Fibroblast of lung (primary cell): ENCODE results near the gene RAPGEF6. TPM values are rescaled to one million over a fixed set of nuclear protein-coding genes. Genes with fewer than 3 reads are reported as not detected.

Experiments
- DNase-seq, 2 donors: peaks; one replicate each; pipeline versions ENCODE4 v3.0.0 to v3.0.0-alpha.2; 2010; ENCODE audit warnings: low read depth in 2 of 2
- H2AFZ ChIP-seq: 2 replicates; pipeline ENCODE4 v1.5.1; 2012; ENCODE audit warnings: low read length, control low read depth, inconsistent platforms
- H3K27ac ChIP-seq: 2 replicates; pipeline ENCODE4 v1.5.1; 2011; ENCODE audit warnings: low read length, control low read depth; ENCODE audit not compliant: insufficient read depth
- H3K27me3 ChIP-seq: 2 replicates; pipeline ENCODE4 v1.5.1; 2011; ENCODE audit warnings: mild to moderate bottlenecking, low read length; ENCODE audit not compliant: control insufficient read depth, insufficient read depth
- H3K36me3 ChIP-seq: 2 replicates; pipeline ENCODE4 v1.5.1; 2011; ENCODE audit warnings: low read length; ENCODE audit not compliant: control insufficient read depth, insufficient read depth
- H3K4me1 ChIP-seq: 2 replicates; pipeline ENCODE4 v1.5.1; 2011; ENCODE audit warnings: low read length; ENCODE audit not compliant: control insufficient read depth, insufficient read depth; ENCODE audit errors: extremely low read depth
- H3K4me2 ChIP-seq: 2 replicates; pipeline ENCODE4 v1.5.1; 2011; ENCODE audit warnings: low read length, control low read depth; ENCODE audit not compliant: insufficient read depth; ENCODE audit errors: extremely low read depth
- H3K4me3 ChIP-seq, 4 experiments: fragments of 200-600 bp in 1 of 4; sonication (generic) in 1 of 4; replicated peaks in 1 of 4; 2 replicates each; pipeline ENCODE4 v1.5.1; 2011 to 2016; ENCODE audit warnings: low read length in 4 of 4, low read depth in 3 of 4, mild to moderate bottlenecking in 3 of 4, control low read depth in 2 of 4, inconsistent platforms in 1 of 4, mixed read lengths in 1 of 4; ENCODE audit not compliant: insufficient read depth in 1 of 4; ENCODE audit errors: control extremely low read depth in 1 of 4
- H3K79me2 ChIP-seq: 2 replicates; pipeline ENCODE4 v1.5.1; 2012; ENCODE audit warnings: mild to moderate bottlenecking, low read length, inconsistent platforms; ENCODE audit not compliant: control insufficient read depth, insufficient read depth
- H3K9ac ChIP-seq: 2 replicates; pipeline ENCODE4 v1.5.1; 2011; ENCODE audit warnings: mild to moderate bottlenecking, low read length, control low read depth; ENCODE audit not compliant: insufficient read depth
- H3K9me3 ChIP-seq: 2 replicates; pipeline ENCODE4 v1.5.1; 2012; ENCODE audit warnings: low read depth, low read length; ENCODE audit not compliant: control insufficient read depth, insufficient read depth
- H4K20me1 ChIP-seq: 2 replicates; pipeline ENCODE4 v1.5.1; 2011; ENCODE audit warnings: low read length; ENCODE audit not compliant: control insufficient read depth, insufficient read depth; ENCODE audit errors: extremely low read depth
- CTCF ChIP-seq, 2 donors: IDR thresholded peaks in 1 of 2; conservative IDR thresholded peaks in 1 of 2; 1 replicate in 1 of 2; 2 replicates in 1 of 2; pipeline ENCODE4 v1.5.1; 2011 to 2012; ENCODE audit warnings: low read length in 2 of 2, control low read depth in 1 of 2, inconsistent platforms in 1 of 2, low read depth in 1 of 2, mild to moderate bottlenecking in 1 of 2
- EZH2 ChIP-seq: IDR thresholded peaks from 2 replicates; pipeline ENCODE4 v1.5.1; 2012; ENCODE audit warnings: low read length, control low read depth, mild to moderate bottlenecking; ENCODE audit errors: missing control alignments
- polyA plus RNA-seq, 2 donors: library from polyadenylated mRNA; depleted of rRNA in 1 of 2; stranded (reverse) in 1 of 2; unstranded in 1 of 2; fragments of >200 nt; gene quantifications; 2 replicates each; pipeline ENCODE4 v1.2.1, GENCODE V29; 2011 to 2012; ENCODE audit warnings: missing spikeins in 1 of 2
- total RNA-seq: library from RNA; depleted of rRNA; stranded (reverse); fragments of >200 nt; gene quantifications from 2 replicates; pipeline ENCODE4 v1.2.1, GENCODE V29; 2014

The RAPGEF6 gene
- total and polyA plus RNA-seq, 2 donors (not counting 1 experiment from before 2014, with no cell fraction given), result 10.2 to 35.7 TPM

- H3K27me3 ChIP-seq, result no peaks in the 10 kb centered on the region
- no peaks in the 10 kb centered on the region for H3K4me1 ChIP-seq
- no peaks in the 10 kb centered on the region for H3K79me2 ChIP-seq
- no peak overlapping the region for H2AFZ ChIP-seq
- no peak overlapping the region for H3K4me2 ChIP-seq
- no peak overlapping the region for H3K9ac ChIP-seq
- no peak overlapping the region for H3K4me3 ChIP-seq
- H3K36me3 ChIP-seq, result peaks cover 1% of the 10 kb centered on the region
- peak; percentile 19 to 59 for DNase-seq
- TF ChIP-seq CTCF (conservative IDR thresholded peaks at IDR 0.05 in 1 of 2, IDR thresholded peaks at IDR 0.05 in 1 of 2; ENCODE audit: low read depth in 1 of 2, low read length in 2 of 2) (peak; percentile 27 to 69), EZH2 (no peak)
- H3K9me3 ChIP-seq, result no peaks in the 10 kb centered on the region
- H4K20me1 ChIP-seq, result no peaks in the 10 kb centered on the region
- H3K27ac ChIP-seq, result no peak overlapping the region
These were observed 212.0 kb downstream of the RAPGEF6 start for GRCh38 chr5:131423056-131423455.

GRCh38 chr5:131419877-131420276 is 215.2 kb downstream of the RAPGEF6 start:
- TF ChIP-seq EZH2, result no peak
- TF ChIP-seq CTCF (conservative IDR thresholded peaks at IDR 0.05 in 1 of 2, IDR thresholded peaks at IDR 0.05 in 1 of 2; ENCODE audit: low read depth in 1 of 2, low read length in 2 of 2), result no peak
- no peak for DNase-seq
- Histone ChIP-seq H3K9ac (no peak overlapping the region), H3K27me3 (no peaks in the 10 kb centered on the region), H3K4me1 (no peaks in the 10 kb centered on the region), H3K9me3 (no peaks in the 10 kb centered on the region), H3K4me2 (no peak overlapping the region), H2AFZ (no peak overlapping the region), H3K27ac (no peak overlapping the region), H3K79me2 (no peaks in the 10 kb centered on the region), H3K36me3 (no peaks in the 10 kb centered on the region), H3K4me3 (no peak overlapping the region), H4K20me1 (no peaks in the 10 kb centered on the region)

- Histone ChIP-seq H3K36me3 (no peaks in the 10 kb centered on the region), H3K27ac (no peak overlapping the region), H3K4me1 (no peaks in the 10 kb centered on the region), H3K27me3 (no peaks in the 10 kb centered on the region), H3K4me3 (no peak overlapping the region), H4K20me1 (no peaks in the 10 kb centered on the region), H3K9me3 (no peaks in the 10 kb centered on the region), H3K9ac (no peak overlapping the region), H2AFZ (no peak overlapping the region), H3K4me2 (no peak overlapping the region), H3K79me2 (no peaks in the 10 kb centered on the region)
- no peak for DNase-seq
- TF ChIP-seq EZH2 (no peak), CTCF (conservative IDR thresholded peaks at IDR 0.05 in 1 of 2, IDR thresholded peaks at IDR 0.05 in 1 of 2; ENCODE audit: low read depth in 1 of 2, low read length in 2 of 2) (no peak)
These were observed 216.2 kb downstream of the RAPGEF6 start for GRCh38 chr5:131418846-131419245.
